DOHH2 (cell line): Measurements from ENCODE around the gene TUB.

Source experiments
- H3F3A ChIP-seq: fragments of 200-600 bp; sonication (generic), shearing (Covaris generic); 2 replicates; pipeline ENCODE4 v1.6.0; 2016; ENCODE audit warnings: antibody characterized with exemption, mild to moderate bottlenecking; ENCODE audit not compliant: control insufficient read depth, insufficient read depth
- H3K27ac ChIP-seq: fragments of 200-600 bp; sonication (generic); 2 replicates; pipeline ENCODE4 v1.5.1; 2014; ENCODE audit warnings: low read depth, mild to moderate bottlenecking, low read length, moderate library complexity
- H3K27me3 ChIP-seq: fragments of 200-600 bp; sonication (generic); 2 replicates; pipeline ENCODE4 v1.6.1; 2014; ENCODE audit warnings: mild to moderate bottlenecking, low read length, mixed read lengths; ENCODE audit not compliant: control insufficient read depth
- H3K36me3 ChIP-seq: fragments of 200-600 bp; sonication (generic); 2 replicates; pipeline ENCODE4 v1.6.1; 2014; ENCODE audit warnings: mild to moderate bottlenecking, low read length, moderate library complexity, mixed read lengths; ENCODE audit not compliant: control insufficient read depth
- H3K4me1 ChIP-seq: fragments of 200-600 bp; sonication (generic); 2 replicates; pipeline ENCODE4 v1.6.1; 2014; ENCODE audit warnings: mild to moderate bottlenecking, low read length, mixed read lengths; ENCODE audit not compliant: control insufficient read depth
- H3K4me2 ChIP-seq: fragments of 200-600 bp; sonication (generic); 2 replicates; pipeline ENCODE4 v1.6.0; 2014; ENCODE audit warnings: mild to moderate bottlenecking, low read length, moderate library complexity
- H3K4me3 ChIP-seq: fragments of 200-600 bp; sonication (generic); 2 replicates; pipeline ENCODE4 v1.5.1; 2014; ENCODE audit warnings: mild to moderate bottlenecking, low read length, mixed read lengths
- H3K79me2 ChIP-seq: fragments of 200-600 bp; sonication (generic); 2 replicates; pipeline ENCODE4 v1.6.1; 2014; ENCODE audit warnings: mild to moderate bottlenecking, low read length, mixed read lengths; ENCODE audit not compliant: control insufficient read depth
- H3K9me2 ChIP-seq: fragments of 200-600 bp; sonication (generic); replicated peaks from 2 replicates; pipeline ENCODE4 v1.6.1; 2014; ENCODE audit warnings: mild to moderate bottlenecking, low read length, mixed read lengths; ENCODE audit not compliant: control insufficient read depth
- H3K9me3 ChIP-seq: fragments of 200-600 bp; sonication (generic); 2 replicates; pipeline ENCODE4 v1.6.1; 2014; ENCODE audit warnings: antibody characterized with exemption, low read length, mixed read lengths; ENCODE audit not compliant: control insufficient read depth, insufficient read depth
- H4K20me1 ChIP-seq: fragments of 200-600 bp; sonication (generic); 2 replicates; pipeline ENCODE4 v1.6.0; 2014; ENCODE audit warnings: low read depth, mild to moderate bottlenecking, antibody characterized with exemption, low read length, moderate library complexity; ENCODE audit not compliant: control insufficient read depth, insufficient read depth
- EZH2phosphoT487 ChIP-seq: fragments of 200-600 bp; sonication (generic); IDR thresholded peaks from 2 replicates; pipeline ENCODE4 v1.6.1; 2017; ENCODE audit warnings: borderline replicate concordance, mild to moderate bottlenecking, antibody characterized with exemption, low read length, moderate library complexity, mixed read lengths
- TF ChIP-seq, protein P1 (sequence below): fragments of 200-600 bp; sonication (generic); IDR thresholded peaks from one replicate; pipeline ENCODE4 v1.5.1; 2014; ENCODE audit warnings: antibody characterized with exemption, mild to moderate bottlenecking, low read depth, low read length; ENCODE audit not compliant: poor library complexity, severe bottlenecking

TUB gene

DNA sequence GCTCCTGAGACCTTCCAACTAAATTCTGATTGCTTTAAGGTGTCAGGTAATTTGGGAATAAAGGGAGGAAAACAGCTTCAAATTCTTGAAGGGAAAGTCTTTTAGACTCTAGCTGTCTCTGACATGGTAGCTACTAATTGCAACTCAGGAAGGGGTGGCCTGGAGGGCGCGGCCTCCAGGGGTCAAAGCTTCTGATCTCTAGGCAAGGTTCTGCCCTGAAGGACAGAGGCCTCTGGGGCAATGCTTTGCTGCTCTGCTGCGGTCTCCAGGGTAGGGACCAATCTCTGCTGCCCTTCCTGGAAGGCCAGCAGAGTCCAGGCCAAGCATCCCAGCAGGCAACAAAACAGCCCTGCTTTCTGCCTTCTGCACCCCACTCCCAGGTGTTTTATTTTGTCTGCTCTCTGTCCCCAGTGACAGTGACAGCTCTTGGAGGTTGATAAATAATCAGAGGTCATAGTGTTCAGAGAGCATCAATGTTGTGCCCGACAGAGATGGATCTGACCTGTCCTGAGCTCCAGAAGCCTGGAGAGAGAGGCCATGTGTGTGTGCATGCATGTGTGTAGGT lies 1.8 kb upstream of the TUB start:
- H3K4me1 ChIP-seq: no peaks in the 10 kb centered on the region
- no peaks in the 10 kb centered on the region for H3K36me3 ChIP-seq
- H3K27ac ChIP-seq: no peak overlapping the region
- no peaks in the 10 kb centered on the region for H3K79me2 ChIP-seq
- no peak for TF ChIP-seq EZH2phosphoT487
- TF ChIP-seq, protein P1, sequence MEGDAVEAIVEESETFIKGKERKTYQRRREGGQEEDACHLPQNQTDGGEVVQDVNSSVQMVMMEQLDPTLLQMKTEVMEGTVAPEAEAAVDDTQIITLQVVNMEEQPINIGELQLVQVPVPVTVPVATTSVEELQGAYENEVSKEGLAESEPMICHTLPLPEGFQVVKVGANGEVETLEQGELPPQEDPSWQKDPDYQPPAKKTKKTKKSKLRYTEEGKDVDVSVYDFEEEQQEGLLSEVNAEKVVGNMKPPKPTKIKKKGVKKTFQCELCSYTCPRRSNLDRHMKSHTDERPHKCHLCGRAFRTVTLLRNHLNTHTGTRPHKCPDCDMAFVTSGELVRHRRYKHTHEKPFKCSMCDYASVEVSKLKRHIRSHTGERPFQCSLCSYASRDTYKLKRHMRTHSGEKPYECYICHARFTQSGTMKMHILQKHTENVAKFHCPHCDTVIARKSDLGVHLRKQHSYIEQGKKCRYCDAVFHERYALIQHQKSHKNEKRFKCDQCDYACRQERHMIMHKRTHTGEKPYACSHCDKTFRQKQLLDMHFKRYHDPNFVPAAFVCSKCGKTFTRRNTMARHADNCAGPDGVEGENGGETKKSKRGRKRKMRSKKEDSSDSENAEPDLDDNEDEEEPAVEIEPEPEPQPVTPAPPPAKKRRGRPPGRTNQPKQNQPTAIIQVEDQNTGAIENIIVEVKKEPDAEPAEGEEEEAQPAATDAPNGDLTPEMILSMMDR: no peak
- H3K9me2 ChIP-seq: no peaks in the 10 kb centered on the region
- no peaks in the 10 kb centered on the region for H3F3A ChIP-seq
- H3K27me3 ChIP-seq: peaks cover 5% of the 10 kb centered on the region; the same call in 1 of the 2 replicates
- H3K4me2 ChIP-seq: no peak overlapping the region
- no peaks in the 10 kb centered on the region for H4K20me1 ChIP-seq
- no peaks in the 10 kb centered on the region for H3K9me3 ChIP-seq
- no peak overlapping the region for H3K4me3 ChIP-seq

DNA sequence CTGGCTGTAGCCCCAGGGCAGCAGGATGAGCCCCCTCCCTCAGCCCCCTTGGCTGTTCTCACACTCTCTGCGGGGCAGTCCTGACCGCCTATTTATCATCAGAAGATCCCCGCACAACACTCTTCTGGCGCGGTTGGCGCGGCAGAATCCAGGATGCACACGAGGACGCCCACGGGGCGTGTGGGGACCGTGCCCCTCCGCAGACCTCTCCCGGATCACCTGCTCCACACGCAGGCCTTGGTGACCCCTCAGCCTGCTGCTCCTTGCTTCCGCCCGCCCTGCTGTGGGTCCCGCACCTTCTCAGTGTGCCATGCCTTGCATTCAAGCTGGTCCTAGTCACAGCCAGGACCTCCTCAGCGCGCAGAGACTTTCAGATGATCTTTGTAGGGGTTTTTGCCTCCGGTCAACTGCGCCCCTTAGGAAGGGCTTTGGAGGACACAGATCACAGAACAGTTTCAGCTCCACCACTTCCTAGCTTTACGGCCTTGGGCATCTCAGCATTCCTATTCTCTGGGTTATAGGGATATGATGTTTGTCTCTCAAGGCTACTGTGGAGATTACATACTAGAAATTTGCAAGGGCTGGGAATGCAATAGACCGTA lies 841 bp upstream of the TUB start:
- Histone ChIP-seq H3K27me3 (peaks cover 8% of the 10 kb centered on the region; the same call in 1 of the 2 replicates), H3K4me2 (no peak overlapping the region)

DNA sequence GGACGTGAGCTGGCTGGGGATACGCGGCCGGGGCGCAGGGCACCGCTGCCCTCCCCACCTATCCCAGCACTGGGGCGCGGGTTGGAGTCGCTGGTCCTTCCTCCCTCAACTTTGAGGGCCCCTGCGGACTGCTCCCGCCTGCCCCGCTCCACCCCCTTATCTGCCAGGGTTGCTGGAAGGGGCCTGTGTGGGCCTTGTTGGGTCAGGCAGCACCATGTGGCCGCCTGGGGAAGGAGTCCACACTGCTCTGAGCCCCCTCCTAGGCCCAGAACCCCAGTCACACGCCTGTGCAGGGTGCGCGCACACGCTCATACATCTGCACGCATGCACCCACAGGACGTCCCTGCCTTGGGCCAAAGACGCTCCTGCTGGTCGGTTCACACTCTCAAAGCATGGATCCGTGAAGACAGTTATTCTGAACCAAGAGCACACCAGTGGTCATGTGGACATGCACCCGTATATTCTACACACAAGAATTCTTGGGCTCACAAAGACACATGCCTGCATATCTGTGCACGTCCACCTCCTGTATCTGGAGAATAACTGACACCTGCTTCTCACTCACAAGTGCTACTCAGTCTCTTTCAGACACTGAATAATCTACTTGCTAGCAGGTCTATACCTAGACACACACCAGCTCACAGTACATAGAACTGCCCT lies 710 bp downstream of the TUB start:
- no peak overlapping the region for H3K4me2 ChIP-seq
- H3K9me2 ChIP-seq: no peaks in the 10 kb centered on the region
- H3K9me3 ChIP-seq: no peaks in the 10 kb centered on the region
- H3K27ac ChIP-seq: no peak overlapping the region
- H4K20me1 ChIP-seq: no peaks in the 10 kb centered on the region
- no peaks in the 10 kb centered on the region for H3K36me3 ChIP-seq
- H3K4me1 ChIP-seq: no peaks in the 10 kb centered on the region
- H3K79me2 ChIP-seq: no peaks in the 10 kb centered on the region
- no peaks in the 10 kb centered on the region for H3F3A ChIP-seq
- no peak for TF ChIP-seq EZH2phosphoT487
- TF ChIP-seq, protein P1: no peak
- peaks cover 10% of the 10 kb centered on the region; the same call in 1 of the 2 replicates for H3K27me3 ChIP-seq
- no peak overlapping the region for H3K4me3 ChIP-seq

More for the DNA sequence above, 841 bp upstream of the TUB start:
- no peak for TF ChIP-seq EZH2phosphoT487
- TF ChIP-seq, protein P1: no peak
- Histone ChIP-seq H3K9me2 (no peaks in the 10 kb centered on the region), H3K4me1 (no peaks in the 10 kb centered on the region), H3K36me3 (no peaks in the 10 kb centered on the region), H3F3A (no peaks in the 10 kb centered on the region), H3K27ac (no peak overlapping the region), H3K79me2 (no peaks in the 10 kb centered on the region), H4K20me1 (no peaks in the 10 kb centered on the region), H3K9me3 (no peaks in the 10 kb centered on the region), H3K4me3 (no peak overlapping the region)
